Iris pigment epithelial cell (primary cell): ENCODE data around the gene GALNT9.
A peak's percentile ranks its signal among the peaks of the same experiment; 100 is the strongest.

Experiments
- DNase-seq: peaks from one replicate; pipeline ENCODE4 v3.0.0-alpha.2; 2011; ENCODE audit warnings: low read depth

The GALNT9 gene

DNA sequence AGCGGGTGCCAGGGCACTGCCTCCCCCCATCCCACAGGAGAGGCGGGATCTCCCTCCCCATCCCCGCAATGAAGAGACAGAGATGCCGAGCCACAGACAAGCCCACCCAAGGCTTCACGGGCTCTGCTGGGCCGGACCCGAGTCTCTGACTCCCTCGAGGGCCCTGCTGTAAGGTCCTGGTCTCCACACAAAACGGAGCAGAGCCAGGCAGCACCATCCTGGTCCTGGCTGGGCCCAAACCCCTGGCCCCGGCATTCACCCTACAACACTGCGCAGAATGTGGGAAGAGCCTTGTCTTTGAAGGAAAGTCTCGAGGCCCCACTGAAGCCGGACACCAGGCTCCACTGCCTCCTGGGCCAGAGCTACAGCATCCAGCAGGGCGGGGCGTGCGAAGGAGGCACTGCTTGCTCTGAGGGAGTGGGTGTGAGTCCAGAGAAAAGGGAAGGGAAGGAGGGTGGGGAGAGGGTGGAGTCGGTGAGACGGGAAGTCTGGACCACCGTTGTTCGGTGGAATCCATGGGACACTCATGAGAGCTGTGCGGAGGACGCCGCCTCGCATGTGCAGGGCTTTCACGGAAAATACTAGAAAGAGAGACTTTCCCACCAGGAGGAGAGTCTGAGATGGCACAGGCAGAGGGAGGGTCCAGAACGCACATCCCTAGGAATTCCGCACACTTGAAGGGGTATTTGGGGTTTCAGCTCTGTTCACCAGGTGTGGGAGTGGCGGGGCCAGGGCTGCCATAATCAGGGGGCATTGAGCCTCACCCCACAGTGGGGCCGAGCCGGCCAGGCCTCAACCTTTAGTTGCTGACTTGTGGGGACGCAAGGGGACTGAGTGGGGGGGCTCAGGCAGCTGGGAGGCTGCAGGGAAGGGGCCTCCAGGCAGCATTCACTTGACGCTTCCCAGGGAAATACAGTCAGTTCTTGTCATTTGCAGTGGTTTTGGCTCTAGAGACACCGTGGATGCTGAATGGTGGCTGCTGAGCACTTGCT, 36.8 kb downstream of the GALNT9 start:
- no peak for DNase-seq

DNA sequence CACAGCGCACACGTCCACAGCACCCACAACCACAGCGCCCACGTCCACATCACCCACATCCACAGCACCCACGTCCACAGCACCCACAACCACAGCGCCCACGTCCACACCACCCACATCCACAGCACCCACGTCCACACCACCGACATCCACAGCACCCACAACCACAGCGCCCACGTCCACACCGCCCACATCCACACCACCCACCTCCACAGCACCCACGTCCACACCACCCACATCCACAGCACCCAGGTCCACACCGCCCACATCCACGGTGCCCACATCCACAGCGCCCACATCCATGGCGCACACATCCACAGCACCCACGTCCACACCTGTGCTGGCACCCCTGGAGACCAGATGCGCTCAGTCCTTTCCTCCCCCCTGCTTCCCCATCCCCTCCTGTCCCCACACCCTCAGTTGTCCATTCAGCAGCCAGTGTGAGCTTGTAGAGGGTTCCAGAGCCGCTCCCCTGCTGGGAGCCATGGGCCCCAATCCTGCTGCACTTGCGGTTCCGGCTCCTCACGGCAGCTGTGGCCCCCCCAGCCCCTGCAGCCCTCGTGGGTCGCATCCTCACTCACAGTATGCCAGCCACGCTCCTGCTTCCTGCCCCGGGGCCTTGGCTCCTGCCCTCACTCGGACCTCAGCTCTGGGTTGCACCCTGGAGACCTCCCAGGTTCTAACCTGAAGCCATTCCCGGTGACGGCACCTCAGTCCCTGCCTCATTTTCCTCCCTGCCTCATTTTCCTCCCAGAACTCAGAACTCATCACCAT, 37.8 kb downstream of the GALNT9 start:
- no peak for DNase-seq

DNA sequence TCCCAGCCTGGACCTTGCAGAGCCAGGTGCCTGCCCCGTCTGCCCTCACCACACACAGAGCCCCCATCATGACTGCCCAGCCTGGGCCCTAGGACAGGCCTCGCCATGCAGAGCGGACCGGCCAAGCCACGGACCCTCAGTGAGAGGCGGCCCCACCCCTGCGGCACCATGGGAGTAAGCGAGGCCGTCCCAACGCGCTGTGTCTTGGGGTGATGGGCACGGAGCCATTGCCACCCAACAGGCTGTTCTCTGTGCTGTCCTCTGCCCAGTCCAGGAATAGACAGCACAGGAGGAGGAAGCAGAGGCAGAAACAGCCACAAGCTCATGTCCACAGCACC, 39.2 kb downstream of the GALNT9 start:
- no peak for DNase-seq

DNA sequence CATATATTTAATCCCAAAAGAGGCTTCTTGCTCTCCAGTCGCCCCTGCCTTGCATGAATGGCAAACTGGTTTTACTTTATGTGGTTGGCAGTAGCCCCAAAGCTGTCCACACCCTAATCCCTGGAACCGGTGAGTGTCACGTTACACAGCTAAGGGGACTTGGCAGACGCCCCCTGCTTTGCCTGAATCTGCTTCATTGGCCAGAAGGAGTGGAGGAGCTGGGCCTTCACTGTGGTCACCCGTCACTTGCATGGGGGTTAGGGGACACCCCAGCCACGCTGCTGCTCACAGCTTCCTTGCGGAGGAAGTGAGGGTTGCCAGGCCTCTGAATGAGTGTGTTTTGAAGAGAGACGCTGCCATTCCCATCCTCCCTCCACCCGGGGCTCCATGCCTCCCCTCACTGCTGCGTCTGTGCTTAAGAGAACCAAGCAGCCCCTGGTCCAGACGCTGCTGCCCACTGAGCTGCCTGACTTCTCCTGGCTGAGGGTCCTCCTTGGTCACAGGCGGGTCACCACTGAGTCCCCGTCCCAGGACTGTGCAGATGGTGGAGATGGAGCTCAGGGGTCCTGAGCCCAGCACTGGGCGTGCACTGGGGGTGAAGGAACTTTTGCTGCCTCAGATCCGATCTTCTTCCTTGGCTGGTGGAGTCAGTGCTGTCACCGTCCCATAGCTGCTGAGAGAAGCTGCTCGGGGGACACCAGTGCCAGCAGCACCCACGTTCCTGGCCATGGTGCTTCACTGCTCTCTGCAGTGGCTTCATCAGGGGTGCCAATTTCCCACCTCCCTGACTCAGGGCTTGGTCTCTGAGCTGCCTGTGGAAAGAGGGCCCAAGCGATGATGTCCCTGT, 39.8 kb downstream of the GALNT9 start:
- DNase-seq, result no peak

DNA sequence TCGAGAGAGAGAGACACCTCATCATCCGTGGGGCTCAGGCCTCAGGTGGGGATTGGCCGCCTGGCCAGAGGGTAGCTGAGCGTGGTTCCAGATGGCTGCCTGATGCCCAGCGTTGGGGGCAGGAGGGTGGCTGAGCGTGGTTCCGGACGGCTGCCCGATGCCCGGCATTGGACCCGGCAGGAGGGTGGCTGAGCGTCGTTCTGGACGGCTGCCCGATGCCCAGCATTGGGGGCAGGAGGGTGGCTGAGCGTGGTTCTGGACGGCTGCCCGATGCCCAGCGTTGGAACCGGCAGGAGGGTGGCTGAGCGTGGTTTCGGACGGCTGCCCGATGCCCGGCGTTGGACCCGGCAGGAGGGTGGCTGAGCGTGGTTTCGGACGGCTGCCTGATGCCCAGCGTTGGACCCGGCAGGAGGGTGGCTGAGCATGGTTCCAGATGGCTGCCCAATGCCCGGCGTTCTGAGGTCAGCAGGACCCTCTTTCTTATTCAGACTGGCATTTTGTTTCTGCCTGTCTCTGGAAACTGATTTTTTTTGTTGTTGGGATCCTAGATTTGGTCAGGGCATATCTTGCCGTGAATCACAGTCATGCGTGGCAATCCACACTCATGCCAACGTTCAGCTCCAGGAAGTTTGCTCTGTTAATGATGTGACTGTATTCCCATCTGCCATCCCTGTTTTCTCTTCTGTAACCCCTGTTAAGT, 40.7 kb downstream of the GALNT9 start:
- DNase-seq, result no peak

DNA sequence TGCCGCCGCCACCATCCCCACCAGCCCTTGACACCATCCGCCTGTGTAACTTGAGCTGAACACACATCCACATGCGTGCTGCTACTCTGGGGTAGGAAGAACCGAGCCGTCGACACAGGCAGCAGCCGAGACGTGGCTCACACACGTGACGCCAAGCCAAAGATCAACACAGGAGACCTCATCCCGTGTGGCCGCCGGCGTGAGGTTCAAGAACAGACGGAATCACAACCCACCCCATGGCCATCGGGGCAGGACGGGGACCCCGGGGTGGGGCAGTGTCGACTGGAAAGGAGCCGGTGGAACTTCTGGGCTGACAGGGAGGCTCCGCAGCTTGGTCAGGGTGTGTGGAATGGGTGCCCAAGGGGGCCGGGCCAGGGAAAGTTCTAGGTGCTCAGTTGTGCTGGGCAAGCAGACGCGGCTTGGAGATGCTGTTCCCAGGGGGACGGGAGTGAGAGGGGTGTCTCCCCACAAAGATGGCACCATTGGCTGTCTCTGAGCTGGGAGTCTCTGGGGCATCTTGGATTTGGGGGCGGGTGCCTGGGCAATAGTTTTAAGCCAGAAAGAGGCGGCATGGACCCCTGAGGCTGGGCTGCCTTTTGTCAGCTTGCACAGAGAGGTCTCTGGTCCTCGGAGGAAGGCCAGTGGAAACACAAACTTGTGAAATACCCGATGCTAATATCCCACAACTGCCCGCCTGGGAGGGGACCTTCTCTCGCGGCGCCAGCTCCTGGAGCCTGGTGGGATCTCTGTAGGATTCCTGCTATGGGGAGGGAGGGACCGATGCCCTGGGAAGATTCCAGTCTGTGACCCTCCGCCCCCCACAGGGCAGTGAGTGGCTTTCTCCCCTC, 41.8 kb downstream of the GALNT9 start:
- no peak for DNase-seq

DNA sequence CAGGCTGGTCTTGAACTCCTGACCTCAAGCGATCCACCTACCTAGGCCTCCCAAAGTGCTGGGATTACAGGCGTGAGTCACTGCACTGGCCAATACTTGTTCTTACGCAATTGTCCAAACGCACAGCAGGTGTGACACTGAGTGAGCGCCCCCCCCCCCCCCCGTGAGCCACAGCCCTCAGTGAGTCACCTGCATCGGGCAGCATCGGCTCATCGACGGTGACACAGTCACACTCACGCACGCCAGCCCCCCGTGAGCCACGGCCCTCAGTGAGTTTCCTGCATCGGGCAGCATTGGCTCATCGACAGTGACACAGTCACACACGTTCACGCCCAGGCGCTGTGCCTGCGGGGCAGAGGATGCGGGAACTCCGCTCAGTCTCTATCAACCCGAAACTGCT, 42.5 kb downstream of the GALNT9 start:
- peak; percentile 34 for DNase-seq

DNA sequence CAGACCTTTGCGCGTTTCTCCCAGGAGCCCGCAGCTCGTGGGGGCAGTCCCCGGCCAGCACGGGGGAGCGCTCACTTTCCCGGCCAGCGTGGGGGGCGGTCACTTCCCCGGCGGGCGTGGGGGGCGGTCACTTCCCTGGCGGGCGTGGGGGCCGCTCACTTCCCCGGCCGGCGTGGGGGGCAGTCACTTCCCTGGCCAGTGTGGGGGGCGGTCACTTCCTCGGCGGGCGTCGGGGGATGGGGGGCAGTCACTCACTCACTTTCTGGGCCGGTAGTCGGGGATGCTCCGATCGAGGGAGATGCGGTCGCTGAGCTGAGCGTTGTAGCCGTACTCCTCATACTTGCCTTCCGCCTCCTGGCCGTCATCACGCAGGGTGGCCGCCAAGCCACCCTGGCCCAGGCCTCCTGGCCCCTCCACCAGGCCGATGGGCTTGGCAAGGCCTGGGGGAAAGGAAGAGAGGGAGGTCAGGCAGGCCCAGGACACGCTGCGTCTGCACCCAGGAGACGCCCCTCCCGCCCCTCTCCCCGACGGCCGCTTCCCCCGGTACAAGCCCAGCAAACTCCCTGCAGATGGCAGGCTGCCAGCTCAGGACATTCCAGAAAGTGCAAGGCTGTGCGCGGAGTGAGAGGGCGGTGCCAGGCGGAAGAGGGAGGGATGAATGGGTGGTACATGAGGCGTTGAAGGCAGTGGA, 43.3 kb downstream of the GALNT9 start:
- DNase-seq, result peak; percentile 73

DNA sequence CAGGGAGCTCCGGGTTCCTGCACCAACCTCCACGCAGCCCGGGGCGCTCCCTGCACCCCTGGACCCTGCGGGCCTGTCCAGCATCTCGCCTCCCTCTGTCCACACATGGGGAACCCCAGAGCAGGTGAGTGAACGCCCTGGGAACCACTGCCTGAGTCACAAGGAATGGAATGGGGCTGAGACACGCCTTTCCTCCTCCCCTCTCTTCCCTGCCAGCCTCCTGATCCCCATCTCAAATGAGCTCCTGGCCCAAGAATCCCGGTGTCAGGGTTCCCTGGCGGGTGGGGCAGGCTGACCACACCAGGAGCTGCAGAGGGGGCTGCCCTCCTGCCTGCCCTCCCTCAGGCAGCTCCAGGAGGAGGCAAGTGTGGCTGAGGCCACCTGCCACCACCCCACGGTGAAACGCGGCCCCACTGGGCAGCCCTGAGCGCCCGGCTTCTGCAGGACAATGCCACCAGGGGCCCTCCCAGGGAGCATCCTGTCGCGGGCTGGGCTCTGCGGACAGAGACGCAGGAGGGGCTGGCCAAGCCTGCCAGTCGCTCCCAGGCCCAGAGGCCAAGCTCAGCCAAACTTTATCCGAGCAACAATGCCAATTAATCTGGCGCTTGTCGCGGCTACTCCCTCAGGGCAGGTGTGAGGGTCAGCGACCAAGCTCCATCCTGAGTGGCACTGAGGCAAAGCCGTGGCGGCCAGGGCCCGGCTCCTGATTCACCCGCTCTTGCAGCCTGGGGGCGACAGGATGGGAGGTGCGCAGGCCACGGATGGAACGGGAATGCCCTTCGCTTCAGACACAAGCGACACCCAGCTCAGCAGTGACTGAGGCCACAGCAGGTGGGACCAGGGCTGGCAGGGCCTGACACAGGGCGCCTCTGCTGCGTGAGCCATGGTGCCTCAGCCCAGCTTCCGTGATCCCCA, 44.3 kb downstream of the GALNT9 start:
- peak; percentile 15 for DNase-seq

DNA sequence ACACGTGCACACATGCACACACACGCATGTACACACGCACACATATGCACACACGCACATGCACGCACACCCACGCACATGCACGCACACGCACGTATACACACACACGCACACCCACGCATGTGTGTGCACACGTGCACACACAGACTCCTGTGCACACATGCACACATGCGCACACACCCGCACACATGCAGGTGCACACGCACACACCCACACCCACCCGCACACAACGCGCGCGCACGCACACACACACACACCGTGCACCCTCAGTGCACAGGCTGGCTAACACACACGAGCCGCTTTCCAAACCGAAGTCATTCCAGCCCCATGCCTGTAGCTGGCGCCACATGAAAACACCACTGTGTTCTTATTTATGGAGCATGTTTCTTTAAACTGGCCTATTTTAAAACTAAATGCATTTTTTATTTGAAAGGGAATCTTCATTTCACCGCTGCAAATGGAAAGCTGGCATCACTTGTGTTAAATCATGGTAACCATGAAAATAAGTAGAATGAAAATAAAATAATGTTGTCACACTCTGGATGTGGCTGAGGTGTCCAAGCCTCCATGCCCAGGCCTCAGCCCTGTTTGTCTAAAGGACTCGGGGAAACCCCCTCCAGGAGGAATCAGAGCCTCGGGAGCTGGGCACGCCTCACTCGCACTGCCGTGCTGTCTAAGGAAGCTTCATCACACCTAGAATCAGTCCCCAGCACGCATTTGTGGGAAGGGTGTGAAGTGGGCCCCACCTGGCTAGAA, 45.1 kb downstream of the GALNT9 start:
- peak; percentile 65 for DNase-seq

DNA sequence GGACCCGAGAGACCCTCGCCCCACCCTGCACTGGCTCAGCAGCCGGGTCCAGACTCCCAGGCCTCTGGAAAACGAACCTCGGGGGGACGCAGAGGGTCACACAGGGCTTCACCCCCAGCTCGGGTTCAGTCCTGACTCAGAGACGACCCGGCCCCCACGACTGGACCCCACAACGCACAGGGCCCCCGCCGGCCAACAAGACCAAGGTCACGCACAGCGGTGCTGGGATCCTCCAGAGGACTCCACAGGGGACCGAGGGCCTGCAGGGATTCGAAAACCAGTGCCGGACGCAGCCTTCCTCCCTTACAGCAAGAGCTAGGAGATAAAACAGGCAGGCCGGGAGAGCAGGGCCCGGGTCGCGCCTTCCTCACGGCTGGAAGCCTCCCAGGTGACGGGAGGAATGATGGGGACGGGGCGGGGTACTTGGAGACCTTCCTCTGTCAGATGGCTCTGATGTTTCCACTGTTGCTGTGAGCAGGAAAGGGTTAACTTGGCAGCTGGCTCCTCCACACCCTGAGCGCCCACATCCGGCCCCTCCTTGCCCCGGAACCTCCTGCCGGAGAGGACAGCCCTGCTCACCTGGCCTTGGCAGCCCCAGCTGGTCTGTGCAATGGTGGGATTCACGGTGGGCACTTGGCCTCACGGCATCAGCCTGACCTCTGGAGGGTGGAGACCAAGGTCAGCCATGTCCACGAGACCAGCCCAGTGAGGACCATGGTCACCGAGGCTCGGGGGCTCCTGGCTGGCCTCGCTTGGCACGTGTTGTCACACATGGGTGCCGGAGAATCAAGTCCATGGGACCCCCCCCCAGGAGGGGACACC, 46.2 kb downstream of the GALNT9 start:
- DNase-seq, result no peak

DNA sequence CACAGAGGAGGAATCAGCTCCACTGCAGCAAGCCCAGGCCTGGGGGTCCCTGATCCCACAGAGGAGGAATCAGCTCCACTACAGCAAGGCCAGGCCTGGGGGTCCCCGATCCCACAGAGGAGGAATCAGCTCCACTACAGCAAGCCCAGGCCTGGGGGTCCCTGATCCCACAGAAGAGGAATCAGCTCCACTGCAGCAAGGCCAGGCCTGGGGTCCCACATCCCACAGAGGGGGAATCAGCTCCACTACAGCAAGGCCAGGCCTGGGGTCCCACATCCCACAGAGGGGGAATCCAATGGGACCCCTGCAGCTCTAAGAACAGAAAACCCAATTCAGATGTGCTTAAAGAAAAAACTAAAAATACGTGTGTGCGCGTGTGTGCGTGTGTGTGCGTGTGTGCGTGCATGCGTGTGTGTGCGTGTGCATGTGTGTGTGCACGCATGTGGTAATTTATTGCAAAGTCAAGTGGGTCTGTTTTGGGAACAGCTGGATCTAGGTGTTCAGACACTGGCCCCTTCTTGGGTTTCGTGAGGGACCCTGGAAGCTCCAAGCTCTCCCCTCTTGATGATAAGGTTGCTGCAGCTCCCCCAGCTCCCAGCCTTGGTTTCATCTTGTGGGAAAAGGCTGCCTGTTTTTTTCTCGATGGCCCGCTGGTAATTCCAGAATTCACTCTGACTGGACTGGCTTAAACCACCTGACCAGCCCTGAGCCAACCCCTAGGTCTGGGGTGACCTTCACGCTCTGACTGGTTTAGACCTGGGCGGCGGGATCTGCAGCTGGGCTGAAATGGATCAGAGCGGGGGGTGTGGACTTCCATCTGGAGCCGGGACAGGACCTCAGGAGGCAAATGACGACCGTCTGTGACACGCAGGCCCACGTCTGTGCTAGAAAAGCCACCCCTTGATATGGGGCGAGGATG, 47.1 kb downstream of the GALNT9 start:
- no peak for DNase-seq

DNA sequence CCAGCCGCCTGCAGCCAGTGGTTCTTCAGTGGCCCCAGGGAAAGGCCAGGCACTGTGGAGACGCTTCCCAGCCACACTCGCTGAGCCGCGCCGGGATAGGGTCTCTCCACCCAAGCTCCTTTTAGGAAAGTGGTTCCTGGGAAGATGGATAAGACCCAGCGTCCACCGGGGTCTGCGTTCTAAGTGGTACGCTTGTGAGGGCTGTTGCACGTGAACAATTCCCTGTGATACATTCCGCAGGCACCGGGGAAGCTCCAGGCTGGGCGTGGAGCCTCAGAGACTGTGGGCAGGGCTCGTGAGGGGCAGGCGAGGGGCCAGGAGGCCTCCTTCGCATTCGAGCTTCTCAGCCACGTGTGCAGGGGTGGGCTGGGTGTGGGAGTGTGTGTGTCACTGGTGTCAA, 48.4 kb downstream of the GALNT9 start:
- DNase-seq, result no peak

DNA sequence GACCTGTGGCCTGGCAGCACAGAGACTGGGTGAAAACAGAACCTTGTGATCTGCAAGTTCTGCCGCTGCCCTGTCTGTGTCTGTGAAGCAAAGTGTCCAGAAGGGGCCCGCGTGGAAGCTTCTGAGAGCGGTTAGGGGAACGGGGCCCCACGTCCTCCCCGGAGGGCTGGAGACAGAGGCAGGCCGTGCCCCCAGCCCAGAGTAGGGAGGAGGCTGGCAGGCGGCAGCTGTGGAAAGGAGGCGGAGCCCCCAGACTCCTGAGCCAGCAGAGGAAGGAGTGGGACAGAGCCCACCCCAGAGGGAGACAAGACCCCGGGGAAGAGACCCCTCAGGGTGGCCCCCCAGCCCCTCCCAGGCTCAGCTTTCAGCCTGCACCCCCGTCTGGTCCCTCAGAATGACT, 49.0 kb downstream of the GALNT9 start:
- DNase-seq, result no peak

DNA sequence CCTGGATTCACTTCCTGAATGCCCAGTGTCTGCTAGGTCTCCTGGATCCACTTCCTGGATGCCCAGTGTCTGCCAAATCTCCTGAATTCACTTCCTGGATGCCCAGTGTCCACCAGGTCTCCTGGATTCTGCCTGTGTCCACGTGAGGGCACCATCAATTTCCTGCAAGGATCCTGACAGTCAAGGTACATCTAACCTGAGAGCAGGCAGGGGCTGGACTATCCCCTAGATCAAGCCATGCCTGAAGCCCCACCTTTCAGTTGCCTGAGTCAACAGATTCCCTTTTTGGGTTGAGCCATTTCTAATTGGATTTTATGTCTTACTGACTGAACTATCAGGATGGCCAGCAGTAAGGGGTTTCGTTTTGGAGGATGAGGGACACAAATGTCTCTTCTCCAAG, 49.5 kb downstream of the GALNT9 start:
- DNase-seq, result no peak

DNA sequence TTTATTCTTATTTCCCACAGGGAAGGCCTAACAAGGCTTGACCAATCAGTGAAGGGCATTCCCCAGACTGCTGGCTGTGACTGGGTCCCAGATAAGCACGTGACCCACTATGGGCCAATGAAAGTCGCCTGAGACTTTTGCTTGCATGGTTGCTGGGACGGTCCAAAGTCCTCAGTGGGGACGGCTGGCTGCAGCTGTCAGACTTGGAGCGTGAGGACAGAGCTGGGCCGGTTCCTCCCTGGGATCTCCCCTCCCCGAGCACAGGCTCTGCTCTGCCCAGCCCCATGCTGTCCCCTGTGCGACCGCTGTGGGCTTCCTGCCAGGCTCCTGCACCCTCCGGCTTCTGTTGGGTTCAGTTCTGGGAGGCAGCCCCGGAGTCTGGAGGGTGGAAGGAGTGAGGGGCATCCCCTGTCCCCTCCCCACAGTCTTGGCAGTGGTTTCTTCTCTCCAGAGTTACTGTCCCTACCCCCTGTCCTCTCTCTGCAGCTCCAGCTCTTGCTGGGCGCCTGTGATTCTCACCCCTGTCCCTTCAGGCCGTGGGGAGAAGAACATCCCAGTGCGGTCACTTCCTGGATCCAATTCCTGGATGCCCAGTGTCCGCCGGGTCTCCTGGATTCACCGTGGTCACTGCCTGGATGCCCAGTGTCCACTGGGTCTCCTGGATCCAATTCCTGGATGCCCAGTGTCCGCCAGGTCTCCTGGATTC, 50.1 kb downstream of the GALNT9 start:
- DNase-seq, result peak; percentile 28
